ENCODE results near the gene TRIOBP.

DNA sequence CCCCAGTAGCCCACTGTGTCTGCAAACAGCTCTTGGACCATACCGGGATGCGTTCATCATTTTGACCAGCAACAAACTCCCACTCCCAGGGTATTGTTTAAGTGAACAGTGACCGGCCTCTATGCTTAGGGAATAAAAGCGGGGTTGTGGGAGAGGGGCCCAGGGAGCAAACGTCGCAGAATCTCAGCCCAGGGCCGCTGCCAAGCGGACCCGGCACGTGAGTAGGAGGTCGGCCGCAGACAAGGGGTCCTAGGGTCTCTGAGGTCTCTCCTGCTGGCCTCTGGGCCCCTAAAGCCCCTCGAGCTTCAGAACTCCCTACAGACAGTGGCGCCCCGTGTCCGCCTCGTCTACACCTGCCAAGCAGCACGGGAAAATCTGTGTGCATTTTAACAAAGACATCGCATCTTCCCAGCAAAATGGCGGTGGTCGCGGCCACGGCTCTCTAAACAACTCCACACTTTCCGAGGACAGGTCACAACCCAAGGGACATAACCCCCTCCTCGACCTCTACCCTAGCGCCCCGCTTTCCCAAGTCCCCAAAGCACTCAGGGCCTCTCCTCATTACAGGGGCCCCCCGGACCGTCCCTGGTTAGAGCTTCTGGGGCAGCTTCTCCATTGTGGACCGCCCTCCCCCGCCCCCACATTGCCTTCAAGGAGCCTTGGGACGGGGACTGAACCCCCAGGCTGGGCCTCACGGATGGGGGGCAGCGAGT is 106.9 kb downstream of the TRIOBP start:
- TF ChIP-seq EZH2 (IDR thresholded peaks at IDR 0.05; ENCODE audit: insufficient read depth, low read length) = no peak
- TF ChIP-seq, protein P1, sequence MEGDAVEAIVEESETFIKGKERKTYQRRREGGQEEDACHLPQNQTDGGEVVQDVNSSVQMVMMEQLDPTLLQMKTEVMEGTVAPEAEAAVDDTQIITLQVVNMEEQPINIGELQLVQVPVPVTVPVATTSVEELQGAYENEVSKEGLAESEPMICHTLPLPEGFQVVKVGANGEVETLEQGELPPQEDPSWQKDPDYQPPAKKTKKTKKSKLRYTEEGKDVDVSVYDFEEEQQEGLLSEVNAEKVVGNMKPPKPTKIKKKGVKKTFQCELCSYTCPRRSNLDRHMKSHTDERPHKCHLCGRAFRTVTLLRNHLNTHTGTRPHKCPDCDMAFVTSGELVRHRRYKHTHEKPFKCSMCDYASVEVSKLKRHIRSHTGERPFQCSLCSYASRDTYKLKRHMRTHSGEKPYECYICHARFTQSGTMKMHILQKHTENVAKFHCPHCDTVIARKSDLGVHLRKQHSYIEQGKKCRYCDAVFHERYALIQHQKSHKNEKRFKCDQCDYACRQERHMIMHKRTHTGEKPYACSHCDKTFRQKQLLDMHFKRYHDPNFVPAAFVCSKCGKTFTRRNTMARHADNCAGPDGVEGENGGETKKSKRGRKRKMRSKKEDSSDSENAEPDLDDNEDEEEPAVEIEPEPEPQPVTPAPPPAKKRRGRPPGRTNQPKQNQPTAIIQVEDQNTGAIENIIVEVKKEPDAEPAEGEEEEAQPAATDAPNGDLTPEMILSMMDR (IDR thresholded peaks at IDR 0.05; ENCODE audit: insufficient read depth, low read depth, low read length) = no peak

Data from astrocyte (in vitro differentiated cells and primary cell).